ENCODE data around the gene TSPAN4.

TSPAN4 gene

GRCh38 chr11:837189-837989 lies 5.3 kb upstream of the TSPAN4 start:
- no peak for DNase-seq

DNA sequence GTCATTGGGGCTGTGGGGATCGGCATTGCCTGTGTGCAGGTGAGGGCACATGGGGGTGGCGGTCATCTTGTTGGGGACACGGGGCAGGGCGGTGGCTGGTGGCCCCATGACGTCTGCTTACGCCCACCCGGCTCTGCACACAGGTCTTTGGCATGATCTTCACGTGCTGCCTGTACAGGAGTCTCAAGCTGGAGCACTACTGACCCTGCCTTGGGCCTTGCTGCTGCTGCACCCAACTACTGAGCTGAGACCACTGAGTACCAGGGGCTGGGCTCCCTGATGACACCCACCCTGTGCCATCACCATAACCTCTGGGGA lies 4.7 kb upstream of the TSPAN4 start:
- no peak for DNase-seq

GRCh38 chr11:838441-839279 lies 4.0 kb upstream of the TSPAN4 start:
- DNase-seq: no peak

DNA sequence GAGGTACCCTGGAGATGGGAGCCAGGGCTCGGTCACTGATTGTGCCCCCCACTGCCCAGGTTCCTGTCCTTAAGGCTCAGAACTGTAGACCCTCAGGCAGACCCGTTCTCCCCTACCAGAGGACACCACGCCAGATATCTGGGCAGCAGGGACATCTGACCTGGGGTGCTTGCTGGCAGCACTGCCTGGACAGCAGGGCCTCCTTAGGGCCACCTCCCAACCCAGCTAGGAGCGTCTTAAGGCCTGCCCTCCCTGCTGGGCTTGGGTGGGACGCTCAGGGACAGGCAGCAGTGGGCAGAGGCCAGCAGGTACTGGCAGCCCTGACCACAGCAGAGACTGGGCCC lies 3.4 kb upstream of the TSPAN4 start:
- no peak for DNase-seq

DNA sequence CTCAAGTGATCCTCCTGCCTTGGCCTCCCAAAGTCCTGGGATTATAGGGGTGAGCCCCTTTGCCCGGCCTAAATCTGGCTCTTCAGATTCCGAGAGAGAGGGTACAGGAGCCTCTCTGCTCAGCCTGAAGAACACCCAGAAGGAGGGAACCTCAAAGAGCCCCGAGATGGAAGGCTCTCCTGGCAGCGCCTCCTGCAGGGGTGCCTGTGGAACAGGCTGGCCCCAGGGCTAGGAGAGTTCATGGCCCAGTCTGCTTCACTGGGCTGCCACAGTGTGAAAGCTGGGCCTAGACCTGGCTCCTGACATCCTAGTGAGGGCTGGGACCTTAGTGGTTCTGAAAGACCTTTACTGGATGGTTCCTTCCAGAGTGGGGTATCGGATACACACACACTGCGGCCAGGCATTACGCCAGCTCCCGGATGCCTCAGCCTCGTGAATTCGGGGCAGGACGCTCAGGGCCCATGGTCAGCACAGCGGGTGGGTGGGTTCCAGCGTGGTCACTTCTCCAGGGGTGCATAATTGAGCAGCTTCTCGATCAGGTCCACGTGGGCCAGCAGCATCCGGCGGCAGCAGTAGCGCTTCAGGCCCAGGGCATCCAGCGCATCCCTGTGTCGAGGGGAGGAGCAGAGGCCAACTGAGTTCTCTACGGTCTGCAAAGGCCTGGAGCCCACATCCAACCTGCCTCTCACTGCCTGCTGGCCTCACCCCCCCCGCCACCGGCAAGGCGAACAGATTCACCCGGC lies 2.6 kb upstream of the TSPAN4 start:
- no peak for DNase-seq

DNA sequence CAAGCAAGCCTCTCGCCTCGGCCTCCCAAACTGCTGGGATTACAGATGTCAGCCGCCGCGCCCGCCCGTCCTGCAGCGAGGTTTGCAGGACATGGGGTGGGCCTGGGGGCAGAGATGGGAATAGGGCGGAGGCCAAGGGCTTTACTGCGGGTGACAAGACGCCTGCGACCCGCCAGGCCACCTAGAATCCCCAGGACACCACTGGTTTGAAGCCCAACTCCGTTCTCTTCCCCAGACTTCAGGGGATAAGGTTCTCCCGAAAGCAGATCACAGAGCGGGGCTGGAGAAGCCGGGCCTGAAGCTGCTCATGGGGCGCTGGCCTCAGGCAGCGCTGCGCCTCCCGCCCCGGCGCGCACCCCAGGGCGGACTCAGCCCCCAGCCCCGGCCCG lies 677 bp upstream of the TSPAN4 start:
- no peak for DNase-seq

DNA sequence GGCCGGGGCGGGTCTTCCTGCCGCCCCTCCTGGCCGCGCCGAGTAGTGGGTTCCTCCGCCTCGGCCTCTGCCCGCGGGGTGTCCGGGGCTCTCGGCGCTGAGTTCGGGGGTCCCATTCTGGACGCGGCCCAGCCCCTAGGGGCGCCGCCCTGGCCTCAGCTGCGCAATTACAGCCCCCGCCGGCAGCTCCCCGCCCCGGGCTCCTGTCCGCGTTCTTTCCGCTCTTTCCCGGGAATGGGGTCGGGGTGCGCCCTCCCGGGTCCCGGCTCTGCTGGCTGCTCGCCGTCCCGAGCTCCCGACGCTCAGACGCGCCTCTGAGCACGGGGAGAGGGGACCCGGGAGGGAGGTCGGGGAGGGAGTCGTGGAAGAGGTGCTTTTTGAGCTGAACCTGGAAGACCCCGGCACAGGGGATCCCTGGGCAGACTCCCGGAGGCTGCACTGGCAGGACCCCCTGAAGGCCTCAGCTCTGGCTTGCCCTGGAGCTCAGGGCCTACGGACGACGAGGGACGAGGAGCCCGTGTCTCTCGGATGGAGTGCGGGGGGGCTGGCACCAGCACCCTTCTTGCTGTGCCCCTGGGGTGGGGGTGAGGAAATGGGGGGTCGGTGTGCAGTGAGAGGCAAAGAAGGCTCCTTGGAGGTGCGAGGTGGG lies 558 bp downstream of the TSPAN4 start:
- no peak for DNase-seq

DNA sequence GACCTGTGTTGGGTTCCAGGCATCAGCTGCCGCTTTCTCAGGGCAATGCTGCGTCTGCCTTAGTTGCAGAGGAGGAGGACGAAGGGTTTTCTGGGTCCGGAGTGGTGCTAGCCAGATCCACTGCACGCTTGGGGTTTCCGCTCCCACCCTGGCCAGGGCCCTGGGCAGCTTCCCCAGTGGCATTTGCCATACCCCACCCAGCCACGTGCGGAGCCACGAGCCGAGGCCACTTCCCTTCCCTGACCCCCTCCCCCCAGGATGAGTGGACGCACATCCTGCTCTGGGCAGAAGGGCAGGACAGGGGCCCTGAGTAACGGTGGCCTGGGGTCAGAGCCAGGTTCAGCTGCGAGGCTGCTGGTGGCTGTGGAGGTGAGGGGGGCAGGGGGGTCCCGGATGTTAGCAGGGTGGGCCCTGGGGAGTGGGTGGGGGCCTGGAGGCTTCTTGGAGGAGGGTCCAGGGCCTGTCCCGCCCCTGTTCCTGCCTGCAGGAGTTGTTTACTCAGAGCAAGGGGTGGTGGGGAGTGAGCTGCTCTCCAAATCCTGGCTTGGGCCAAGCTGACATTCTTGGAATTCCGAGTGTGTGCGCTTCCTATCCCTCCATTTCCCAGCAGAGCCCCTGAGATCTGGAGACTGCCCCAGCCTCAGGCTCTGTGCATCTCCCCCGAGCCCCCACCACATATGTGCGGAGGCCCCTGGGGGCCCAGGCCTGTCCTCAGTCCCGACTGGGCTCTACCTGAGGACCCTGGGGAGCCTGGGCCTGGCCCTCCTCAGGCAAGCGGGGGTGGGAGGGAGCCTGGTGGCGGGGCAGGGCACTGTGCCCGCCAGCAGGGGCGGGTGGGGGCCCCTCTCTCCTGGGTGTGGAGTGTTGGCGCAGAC lies 1.4 kb downstream of the TSPAN4 start:
- no peak for DNase-seq

- DNase-seq: no peak
These were observed 2.3 kb downstream of the TSPAN4 start for GRCh38 chr11:844693-845644.

DNA sequence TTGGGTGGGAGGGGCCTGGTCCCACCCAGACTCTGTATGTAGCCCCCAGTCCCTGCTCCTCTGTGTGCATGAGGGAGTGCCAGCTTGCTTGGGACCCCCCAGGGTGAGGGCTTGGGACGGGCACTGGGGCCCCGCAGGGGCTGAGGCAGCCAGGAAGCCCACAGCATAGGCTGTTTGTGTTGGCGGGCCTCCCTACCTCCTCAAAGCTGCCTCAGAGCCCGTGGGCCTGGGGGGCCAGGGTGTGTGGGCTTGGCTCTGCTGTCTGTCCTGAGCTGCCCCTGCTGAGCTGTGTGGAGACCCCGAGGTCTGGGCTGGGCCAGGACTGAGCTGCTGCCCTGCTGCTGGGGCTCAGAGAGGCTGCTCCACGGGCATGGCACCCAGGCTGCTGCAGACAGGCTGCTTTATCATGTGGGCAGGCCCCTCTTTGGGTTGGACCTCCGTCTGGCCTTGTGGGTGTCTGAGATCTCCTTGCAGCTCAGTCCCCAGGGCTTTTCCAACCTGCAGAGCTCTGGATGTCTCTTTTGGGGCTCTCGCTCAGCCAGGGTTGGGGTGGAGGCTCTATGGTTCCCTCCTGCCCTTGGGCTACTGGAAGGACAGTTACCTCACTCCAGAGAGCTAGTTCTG lies 3.3 kb downstream of the TSPAN4 start:
- DNase-seq: no peak

DNA sequence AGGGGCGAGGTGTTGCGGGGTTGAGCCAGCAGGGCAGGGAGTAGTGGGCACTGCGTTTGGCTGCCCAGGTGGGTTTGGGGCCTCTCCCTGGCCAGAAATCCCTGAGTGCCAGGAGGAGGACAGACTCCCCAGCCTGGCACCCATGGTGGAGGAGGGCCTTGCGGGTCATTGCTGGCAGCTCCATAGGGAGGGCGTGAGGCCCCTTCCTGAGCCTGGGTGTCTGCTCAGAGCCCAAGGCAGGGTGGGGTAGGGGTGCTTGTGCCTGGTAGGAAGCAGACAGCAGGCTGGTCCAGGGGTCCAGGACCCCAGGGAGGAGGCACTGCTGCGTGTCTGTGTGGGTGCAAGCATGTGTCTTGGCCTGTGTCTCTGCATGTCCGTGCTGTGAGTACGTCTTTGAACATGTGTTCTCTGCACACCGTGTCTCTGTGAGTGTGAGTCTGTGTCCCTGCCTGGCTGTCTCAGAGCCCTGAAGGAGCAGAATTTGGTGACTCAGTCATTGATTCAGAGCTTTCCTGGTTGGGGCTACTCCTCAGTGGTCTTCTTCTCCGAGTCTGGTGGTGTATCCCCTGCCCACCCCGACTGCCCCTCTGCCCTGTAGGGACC lies 3.9 kb downstream of the TSPAN4 start:
- DNase-seq: no peak

DNA sequence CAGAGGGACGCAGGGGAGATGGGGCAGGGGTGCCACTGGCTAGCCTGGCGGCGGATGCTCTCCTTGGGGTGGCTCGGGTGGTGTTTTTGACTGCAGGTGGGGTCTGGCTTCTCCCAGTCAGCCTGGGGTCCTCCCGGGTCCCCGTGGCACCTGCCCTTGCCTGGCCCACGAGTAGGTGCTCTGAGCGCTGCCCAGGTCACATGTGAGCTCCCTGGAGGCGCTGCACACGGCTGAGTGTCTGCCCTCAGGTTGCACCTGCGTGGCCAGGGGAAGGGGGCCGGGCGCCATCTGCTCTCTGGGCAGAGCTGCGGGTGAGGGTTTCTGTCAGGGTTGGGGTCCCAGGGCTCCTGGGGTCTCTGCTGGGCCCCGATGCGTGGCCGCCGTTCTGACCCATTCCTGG lies 5.2 kb downstream of the TSPAN4 start:
- DNase-seq: no peak

DNA sequence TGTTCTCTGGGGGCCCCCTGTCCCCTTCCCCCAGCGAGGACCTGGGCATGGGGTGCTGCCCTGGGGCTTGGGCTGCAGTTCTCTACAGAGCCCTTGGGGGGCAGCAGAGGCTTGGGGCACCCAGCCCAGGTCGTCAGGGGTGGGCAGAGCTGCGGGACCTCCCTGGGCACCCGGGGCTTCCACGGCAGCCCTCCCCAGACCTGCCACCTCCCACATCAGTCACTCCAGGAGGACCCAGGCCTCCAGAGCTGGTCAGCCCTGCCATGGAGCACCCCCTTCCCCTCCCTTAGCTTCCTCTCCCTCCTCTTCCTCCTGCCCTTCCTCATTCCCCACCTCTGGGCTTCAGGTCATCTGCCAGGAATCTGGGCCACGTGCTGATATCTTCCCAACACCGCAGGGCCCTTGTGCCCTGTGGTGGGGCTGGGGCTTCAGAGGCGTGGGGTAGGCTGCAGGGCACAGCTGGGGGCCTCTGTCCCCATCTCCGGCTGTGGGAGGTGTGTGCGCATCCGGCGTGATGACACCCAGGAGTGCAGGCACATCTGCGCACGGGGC lies 5.8 kb downstream of the TSPAN4 start:
- DNase-seq: no peak

DNA sequence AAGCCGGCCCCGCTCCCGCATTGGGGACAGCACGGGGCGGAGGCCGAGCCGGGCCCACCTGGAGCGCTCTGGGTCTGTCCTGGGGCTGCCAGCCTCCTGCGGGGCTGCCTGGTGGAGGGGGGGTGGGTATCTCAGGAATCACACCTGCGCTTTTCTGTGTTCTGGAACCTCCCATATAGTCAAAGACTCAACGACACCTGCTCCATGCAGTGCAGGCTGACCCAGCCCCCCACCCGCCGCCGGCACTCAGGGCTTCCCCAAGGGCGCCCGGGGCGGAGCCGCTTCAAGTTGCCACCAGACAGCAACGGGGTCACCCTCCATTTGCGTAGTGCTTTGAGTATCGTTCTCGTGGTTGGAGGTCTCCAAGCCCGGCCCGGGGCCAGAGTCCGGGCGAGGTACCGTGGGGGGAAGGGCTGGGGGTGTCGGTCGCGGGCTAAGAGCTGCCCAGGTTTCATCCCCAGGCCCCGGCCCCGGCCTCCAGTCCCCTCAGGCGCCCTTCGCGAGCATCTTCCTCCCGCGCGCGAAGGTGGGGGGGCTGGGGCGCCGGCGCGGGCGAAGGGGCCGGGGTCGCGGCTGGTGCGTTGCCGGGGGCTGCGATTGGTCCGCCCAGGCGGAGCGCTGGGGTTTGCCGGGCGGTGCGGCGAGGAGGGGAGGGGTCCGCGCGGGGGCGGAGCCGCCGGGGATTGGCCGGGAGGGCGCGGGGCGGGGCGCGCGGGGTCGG lies 6.6 kb downstream of the TSPAN4 start:
- DNase-seq: peak; percentile 41

DNA sequence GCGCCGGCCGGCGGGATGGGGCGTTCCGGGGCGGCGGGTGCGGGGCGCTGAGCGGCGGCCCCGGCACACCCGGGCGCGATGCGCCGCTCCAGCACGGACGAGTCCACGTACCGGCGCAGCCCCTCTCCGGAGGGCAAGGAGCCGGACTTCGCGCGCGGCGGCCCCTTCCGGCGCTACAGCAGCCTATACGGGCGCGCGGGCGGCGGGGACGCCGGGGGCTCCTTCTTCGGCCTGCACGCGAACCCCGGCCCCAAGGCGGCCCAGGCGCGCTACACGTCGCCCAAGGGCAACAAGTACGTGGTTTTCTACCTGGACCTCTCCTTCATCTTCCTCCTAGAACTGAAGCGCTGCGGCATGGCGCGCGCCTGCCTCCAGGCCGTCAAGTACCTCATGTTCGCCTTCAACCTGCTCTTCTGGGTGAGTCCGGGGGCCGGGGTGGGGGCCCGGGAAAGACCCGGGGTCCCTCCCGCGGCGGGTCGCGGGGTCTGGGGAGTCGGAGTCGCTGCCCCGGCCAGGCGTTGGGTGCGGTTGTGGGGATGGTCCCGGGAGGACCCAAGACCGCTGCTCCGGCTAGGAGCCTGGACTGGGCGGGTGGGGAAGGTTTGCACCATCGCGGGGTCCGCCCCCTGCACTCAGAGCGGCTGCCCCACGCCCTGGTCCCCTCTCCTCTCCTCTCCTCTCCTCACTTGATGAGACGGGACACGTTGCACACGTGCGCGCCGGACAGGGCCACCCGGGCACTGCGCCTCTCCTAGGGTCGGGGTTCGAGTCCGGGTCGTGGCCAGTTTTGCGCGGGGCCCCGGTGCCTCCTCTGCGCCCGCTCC lies 7.5 kb downstream of the TSPAN4 start:
- DNase-seq: no peak

GRCh38 chr11:850775-851763 lies 8.4 kb downstream of the TSPAN4 start:
- DNase-seq: peak; percentile 27

DNA sequence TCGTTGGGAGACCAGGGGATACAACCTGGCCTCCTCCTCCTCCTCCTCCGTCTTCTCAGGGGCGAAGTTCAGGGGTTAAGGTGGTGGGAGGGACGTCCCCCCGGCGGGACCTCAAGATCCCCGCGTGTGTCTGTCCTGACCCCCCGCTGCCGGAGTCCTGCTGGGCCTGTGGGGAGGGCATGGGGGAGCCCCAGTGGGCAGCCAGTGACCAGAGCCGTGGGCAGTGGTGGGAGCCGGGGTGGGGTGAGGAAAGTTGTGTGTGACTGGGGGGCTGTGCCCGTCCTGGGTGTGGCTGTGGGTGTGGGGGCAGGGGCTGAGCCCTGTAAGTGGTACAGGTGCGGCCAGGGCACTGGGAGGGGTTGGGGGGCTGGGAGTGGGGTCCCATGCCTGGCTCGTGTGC lies 10.1 kb downstream of the TSPAN4 start:
- DNase-seq: no peak

Measured in NCI-H510A (cell line).